Pancreas (tissue), 10 donors: ENCODE data around the gene STAC2. TPM values are rescaled to one million over a fixed set of nuclear protein-coding genes. Genes with fewer than 3 reads are reported as not detected.

Experiments used
- ATAC-seq, 4 donors: fragments of 200-7000 bp; cut with Tn5 transposase; one replicate each; pipeline versions ENCODE4 v1.8.0 to v1.9.1; 2020; ENCODE audit warnings: mild to moderate bottlenecking in 4 of 4, moderate library complexity in 4 of 4
- DNase-seq, 6 donors: peaks; one replicate each; pipeline ENCODE4 v3.0.0-alpha.2; 2020
- FAIRE-seq: peaks from 2 replicates; lab custom pipeline; 2012; peaks lifted over from hg19 to GRCh38; lab: Jason Lieb, UNC
- H3K27ac ChIP-seq, 4 donors: fragments of 200-600 bp; sonication (generic); 1 replicate in 3 of 4; 2 replicates in 1 of 4; pipeline versions ENCODE4 v1.5.0 to v1.8.0; 2020
- H3K27me3 ChIP-seq, 4 donors: fragments of 200-600 bp; one replicate each; pipeline ENCODE4 v1.8.0; 2021
- H3K36me3 ChIP-seq, 3 donors: fragments of 200-600 bp; sonication (generic) in 1 of 3; one replicate each; pipeline versions ENCODE4 v1.5.0 to v1.8.0; 2020 to 2021
- H3K4me1 ChIP-seq, 3 donors: fragments of 200-600 bp; one replicate each; pipeline ENCODE4 v1.8.0; 2021
- H3K4me3 ChIP-seq, 4 donors: fragments of 200-600 bp; sonication (generic) in 2 of 4; one replicate each; pipeline versions ENCODE4 v1.5.0 to v1.8.0; 2020 to 2021
- H3K9me3 ChIP-seq, 4 donors: fragments of 200-600 bp; one replicate each; pipeline ENCODE4 v1.8.0; 2021
- CTCF ChIP-seq, 4 donors: fragments of 200-600 bp; sonication (generic) in 3 of 4; IDR thresholded peaks; one replicate each; pipeline versions ENCODE4 v1.5.0 to v1.8.0; 2021; ENCODE audit warnings: antibody characterized with exemption in 4 of 4
- WGBS, 2 donors: extraction: QIAGEN DNeasy Blood & Tissue Kit; methylation state at CpG; one replicate each; pipeline ENCODE4 v1.1.7; 2013; 5-methylcytosine and 5-hydroxymethylcytosine counted together
- intact Hi-C, 3 donors: fragments of 100-400 bp; cut with DNase I; formaldehyde crosslinking; loops; one replicate each; pipeline versions ENCODE4 v1.11.1 to v1.14.2; 2022
- polyA plus RNA-seq, 2 donors: library from polyadenylated mRNA; stranded (reverse); fragments of 200-250 nt; gene quantifications; one replicate each; pipeline ENCODE4 v1.2.3, GENCODE V29; 2013
- total RNA-seq, 6 donors: library from RNA; stranded (reverse); fragmentation: NEBNext Ultra II Directional in 4 of 6; extraction: Animal tissue kit (Norgen Biotek cat#: 25700) in 4 of 6; gene quantifications; one replicate each; pipeline versions ENCODE4 v1.2.1 to v1.2.4, GENCODE V29; 2021 to 2023
- donor health status: healthy with polysubstance abuse.
- donor health status: DM: no; HTN: no; CAD: no; lungs with moderate emphysema.
- donor health status: DM: no; HTN: no; CAD: no.
- donor health status: control.
- donor health status: control.
- donor health status: Bipolar disorder and iron deficiency.
- donor health status: DM: yes; HTN: yes; CAD: no.
- donor health status: DM: no; HTN: no; CAD: no.
- donor health status: DM: no; HTN: no; CAD: no.
- donor health status: DM: yes; HTN: yes; CAD: no.

Gene STAC2
- total RNA-seq = under 1 TPM in 3 of 6 donors, not detected in 3; 0.08 to 0.12 (median 0.09) TPM
- polyA plus RNA-seq = under 1 TPM; 0.07 to 0.11 TPM

DNA sequence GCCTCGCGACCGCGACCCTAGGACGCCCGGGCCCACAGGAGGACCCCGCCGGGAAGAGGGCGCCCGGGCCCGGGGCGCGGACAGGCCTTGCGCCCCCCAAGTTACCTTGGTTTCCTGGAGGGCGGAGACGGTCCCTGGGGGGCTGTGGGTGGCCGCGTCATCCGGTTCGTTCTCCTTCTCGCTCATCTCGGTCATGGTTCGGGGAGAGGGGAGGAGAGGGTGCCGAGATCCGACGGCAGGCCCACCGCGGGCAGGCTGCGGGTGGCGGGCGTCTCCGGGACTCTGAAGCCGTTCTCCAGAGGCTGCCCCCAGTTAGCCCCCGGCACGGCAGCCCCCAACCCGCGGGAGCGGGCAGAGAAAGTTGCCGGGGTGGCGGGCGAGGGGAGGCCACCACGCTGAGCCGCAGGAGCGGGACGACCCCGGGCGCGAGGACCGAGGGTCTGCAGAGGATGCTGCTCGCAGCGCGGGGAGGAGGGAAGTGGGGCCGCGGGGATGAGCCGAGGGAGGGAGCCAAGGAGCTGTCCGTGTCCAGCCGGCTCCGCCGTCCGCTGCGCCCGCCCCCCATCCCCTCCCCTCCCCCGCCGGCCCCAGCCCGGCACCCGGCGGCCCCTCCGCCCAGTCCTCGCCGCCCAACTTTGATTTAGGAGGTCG lies at the start of gene STAC2:
STAC2 (minus strand) TSS at position 638 of the 651 bp plus-strand sequence; CDS start at position 195, 443 bp downstream.
- DNase-seq = no peak
- 3% methylated on average over 44 to 71 of the region's 71 CpGs for WGBS, 2 donors
- no peaks in the 10 kb centered on the region for H3K36me3 ChIP-seq
- H3K9me3 ChIP-seq = no peaks in the 10 kb centered on the region
- H3K27ac ChIP-seq = no peak within 1 kb of the TSS
- TF ChIP-seq CTCF (IDR thresholded peaks at IDR 0.05) = no peak
- H3K4me3 ChIP-seq = peak within 1 kb of the TSS in 1 of 4 donors; percentile 34
- H3K27me3 ChIP-seq = peaks cover 0 to 12% (median 4%) of the 10 kb centered on the region in 4 donors
- peaks cover 0 to 7% (median 3%) of the 10 kb centered on the region in 3 donors for H3K4me1 ChIP-seq
- intact Hi-C loops = no loop called here
- no peak for FAIRE-seq
- ATAC-seq = peak in 1 of 4 donors; percentile 27

GRCh38 chr17:39271546-39271945 lies 45.8 kb upstream of the STAC2 start:
- Histone ChIP-seq H3K4me1 (no peaks in the 10 kb centered on the region), H3K4me3 (no peak overlapping the region), H3K36me3 (peaks cover 0 to 54% (median 3%) of the 10 kb centered on the region in 3 donors), H3K27ac (no peak overlapping the region), H3K9me3 (no peaks in the 10 kb centered on the region), H3K27me3 (no peaks in the 10 kb centered on the region)
- no peak for DNase-seq
- TF ChIP-seq CTCF (IDR thresholded peaks at IDR 0.05) = no peak
- ATAC-seq = peak in 1 of 4 donors; percentile 29
- intact Hi-C loops = no loop called here
- 90 to 91% methylated on average over 3 of the region's 3 CpGs for WGBS, 2 donors
- no peak for FAIRE-seq

DNA sequence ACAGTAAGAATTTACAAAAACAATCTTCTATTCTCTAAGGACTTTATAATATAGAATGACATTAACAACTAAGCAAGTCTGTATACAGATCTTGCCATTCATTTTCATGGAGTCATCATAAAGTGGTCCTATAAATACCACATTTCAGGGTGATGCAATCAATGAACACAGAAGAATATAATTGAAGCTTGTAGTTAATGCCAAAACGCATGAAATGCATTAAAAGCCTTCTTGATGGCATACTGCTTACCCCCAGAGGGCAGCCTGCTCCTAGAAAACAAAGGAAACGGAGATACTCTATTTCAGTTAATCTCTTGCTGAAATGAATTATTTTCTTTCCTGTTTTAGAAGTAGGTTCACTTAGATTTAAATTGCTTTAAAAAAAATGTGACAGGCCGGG lies 45.2 kb upstream of the STAC2 start:
- FAIRE-seq = no peak

GRCh38 chr17:39264119-39264518 lies 38.4 kb upstream of the STAC2 start:
- WGBS, 2 donors = 81 to 86% methylated on average over 5 of the region's 5 CpGs
- Histone ChIP-seq H3K36me3 (peaks cover 3 to 55% (median 7%) of the 10 kb centered on the region in 3 donors), H3K4me1 (no peaks in the 10 kb centered on the region), H3K9me3 (no peaks in the 10 kb centered on the region), H3K4me3 (no peak overlapping the region), H3K27me3 (no peaks in the 10 kb centered on the region), H3K27ac (no peak overlapping the region)
- no peak for DNase-seq
- FAIRE-seq = no peak
- ATAC-seq = no peak
- intact Hi-C loops = no loop called here
- TF ChIP-seq CTCF (IDR thresholded peaks at IDR 0.05) = no peak

More for the DNA sequence above, 45.2 kb upstream of the STAC2 start:
- Histone ChIP-seq H3K27me3 (no peaks in the 10 kb centered on the region), H3K36me3 (peaks cover 0 to 54% (median 3%) of the 10 kb centered on the region in 3 donors), H3K4me1 (no peaks in the 10 kb centered on the region), H3K9me3 (no peaks in the 10 kb centered on the region), H3K27ac (no peak overlapping the region), H3K4me3 (no peak overlapping the region)
- ATAC-seq (peak in 1 of 4 donors; percentile 52), DNase-seq (no peak)
- no peak for TF ChIP-seq CTCF (IDR thresholded peaks at IDR 0.05)
- intact Hi-C loops = no loop called here
- 56% methylated on average over 3 of the region's 3 CpGs for WGBS, 2 donors

DNA sequence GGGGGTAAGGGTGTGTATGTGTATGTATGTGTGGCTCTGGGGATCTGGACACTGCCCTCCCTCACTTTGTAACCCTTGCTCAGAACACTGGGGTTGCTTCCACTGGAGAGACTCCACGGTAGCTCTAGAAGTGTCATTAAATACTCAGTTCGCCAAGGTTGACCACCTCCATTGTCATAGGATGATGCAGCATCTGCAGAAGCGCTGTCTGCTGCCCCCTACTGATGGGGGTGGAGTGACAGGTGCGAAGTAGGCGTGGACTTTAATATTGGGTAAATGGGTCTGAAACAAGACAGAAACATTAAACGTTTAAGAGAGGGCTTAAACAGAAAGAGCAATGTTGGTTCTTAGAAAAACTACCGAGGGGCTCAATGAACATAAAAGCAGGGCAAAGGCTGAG lies 35.5 kb upstream of the STAC2 start:
- no peaks in the 10 kb centered on the region for H3K9me3 ChIP-seq
- ATAC-seq (no peak), FAIRE-seq (no peak), DNase-seq (no peak)
- WGBS, 2 donors = 78 to 83% methylated on average over 7 of the region's 7 CpGs
- intact Hi-C loops = no loop called here
- H3K4me3 ChIP-seq = no peak overlapping the region
- no peaks in the 10 kb centered on the region for H3K27me3 ChIP-seq
- peaks cover 0 to 47% (median 13%) of the 10 kb centered on the region in 3 donors for H3K36me3 ChIP-seq
- no peak overlapping the region for H3K27ac ChIP-seq
- TF ChIP-seq CTCF (IDR thresholded peaks at IDR 0.05) = no peak
- H3K4me1 ChIP-seq = no peaks in the 10 kb centered on the region
